Keratinocyte (primary cell): ENCODE measurements around the gene DHDDS.

Experiments used
- EZH2 ChIP-seq: IDR thresholded peaks from one replicate; pipeline ENCODE4 v1.6.1; 2012; ENCODE audit warnings: inconsistent platforms, mild to moderate bottlenecking, low read length, moderate library complexity
- TF ChIP-seq, protein P1 (sequence below), 3 experiments: IDR thresholded peaks in 1 of 3; conservative IDR thresholded peaks in 1 of 3; optimal IDR thresholded peaks in 1 of 3; 2 replicates in 2 of 3; 3 replicates in 1 of 3; pipeline versions ENCODE3 to v1.5.1; 2011; ENCODE audit warnings: low read length in 3 of 3, mild to moderate bottlenecking in 3 of 3, moderate library complexity in 2 of 3, control low read depth in 1 of 3, inconsistent platforms in 1 of 3; ENCODE audit not compliant: insufficient read depth in 2 of 3; ENCODE audit errors: extremely low read depth in 1 of 3

DNA sequence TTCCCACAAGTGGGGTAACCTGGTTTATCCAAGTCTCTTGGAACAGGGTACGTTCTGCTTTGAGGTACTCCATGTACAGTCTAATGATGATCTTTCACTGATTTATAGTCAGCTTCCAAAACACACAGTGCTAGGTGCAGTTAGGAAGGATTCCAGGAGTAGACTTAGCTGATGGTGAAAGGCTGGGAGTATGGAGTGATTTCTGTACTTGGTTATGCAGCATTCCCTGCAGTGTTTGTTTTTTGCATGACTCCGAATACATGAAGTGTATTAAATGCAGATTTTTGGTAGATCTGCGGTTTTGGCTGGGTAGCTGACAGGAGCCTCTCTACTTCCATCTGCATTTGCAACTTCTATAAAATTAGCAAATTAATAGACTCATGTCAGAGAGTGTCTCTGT is 43.9 kb downstream of the DHDDS start:
- TF ChIP-seq, protein P1, sequence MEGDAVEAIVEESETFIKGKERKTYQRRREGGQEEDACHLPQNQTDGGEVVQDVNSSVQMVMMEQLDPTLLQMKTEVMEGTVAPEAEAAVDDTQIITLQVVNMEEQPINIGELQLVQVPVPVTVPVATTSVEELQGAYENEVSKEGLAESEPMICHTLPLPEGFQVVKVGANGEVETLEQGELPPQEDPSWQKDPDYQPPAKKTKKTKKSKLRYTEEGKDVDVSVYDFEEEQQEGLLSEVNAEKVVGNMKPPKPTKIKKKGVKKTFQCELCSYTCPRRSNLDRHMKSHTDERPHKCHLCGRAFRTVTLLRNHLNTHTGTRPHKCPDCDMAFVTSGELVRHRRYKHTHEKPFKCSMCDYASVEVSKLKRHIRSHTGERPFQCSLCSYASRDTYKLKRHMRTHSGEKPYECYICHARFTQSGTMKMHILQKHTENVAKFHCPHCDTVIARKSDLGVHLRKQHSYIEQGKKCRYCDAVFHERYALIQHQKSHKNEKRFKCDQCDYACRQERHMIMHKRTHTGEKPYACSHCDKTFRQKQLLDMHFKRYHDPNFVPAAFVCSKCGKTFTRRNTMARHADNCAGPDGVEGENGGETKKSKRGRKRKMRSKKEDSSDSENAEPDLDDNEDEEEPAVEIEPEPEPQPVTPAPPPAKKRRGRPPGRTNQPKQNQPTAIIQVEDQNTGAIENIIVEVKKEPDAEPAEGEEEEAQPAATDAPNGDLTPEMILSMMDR (optimal IDR thresholded peaks at IDR 0.05 in 1 of 3, IDR thresholded peaks at IDR 0.05 in 1 of 3, conservative IDR thresholded peaks at IDR 0.05 in 1 of 3; ENCODE audit: extremely low read depth in 1 of 3, insufficient read depth in 2 of 3, low read length in 3 of 3): no peak
- no peak for TF ChIP-seq EZH2
